ENCODE measurements around the gene FAM117B.

- TF ChIP-seq CTCF (IDR thresholded peaks at IDR 0.05; ENCODE audit: insufficient read depth, low read length, poor library complexity, severe bottlenecking): no peak
- no peak for TF ChIP-seq EZH2phosphoT487 (conservative IDR thresholded peaks at IDR 0.05; ENCODE audit: low read length)
Observed at GRCh38 chr2:202756598-202756997, 121.8 kb downstream of the FAM117B start.
